Measurements from ENCODE around the gene NR4A1.

NR4A1 gene

DNA sequence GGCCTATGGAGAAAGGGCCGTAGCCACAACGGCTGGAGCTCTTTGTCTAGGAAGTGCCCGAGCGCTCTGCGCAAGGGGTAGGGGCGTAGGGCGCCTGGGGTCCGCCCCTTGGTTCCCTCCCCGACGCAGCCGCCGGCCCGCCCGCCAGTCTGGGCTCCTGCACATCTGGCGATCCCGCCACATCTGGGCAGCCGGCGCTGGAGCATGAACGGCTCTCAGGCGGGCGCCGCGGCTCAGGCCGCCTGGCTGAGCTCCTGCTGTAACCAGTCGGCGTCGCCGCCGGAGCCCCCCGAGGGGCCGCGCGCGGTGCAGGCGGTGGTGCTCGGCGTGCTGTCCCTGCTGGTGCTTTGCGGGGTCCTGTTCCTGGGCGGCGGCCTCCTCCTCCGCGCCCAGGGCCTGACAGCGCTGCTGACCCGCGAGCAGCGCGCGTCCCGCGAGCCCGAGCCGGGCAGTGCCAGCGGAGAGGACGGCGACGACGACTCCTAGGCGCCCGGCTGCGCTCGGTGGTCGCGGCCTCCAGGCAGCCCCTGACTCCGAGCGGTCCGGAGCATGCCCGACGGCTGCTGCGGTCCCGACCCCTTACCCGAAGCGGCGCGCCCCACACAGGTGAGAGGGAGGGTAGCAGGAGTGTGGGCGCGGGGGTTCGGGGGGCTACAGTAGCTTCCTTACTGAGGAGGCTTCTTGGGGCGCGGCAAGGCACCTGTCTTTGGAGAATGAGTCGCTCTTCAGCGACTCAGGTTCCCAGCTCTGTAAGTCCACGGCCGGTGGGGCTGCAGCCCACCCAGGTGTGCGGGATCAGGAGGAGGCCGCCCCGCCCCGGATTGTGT is 28.5 kb downstream of the NR4A1 start, which contains the start of gene SMIM41:
Gene SMIM41, plus strand, starts transcription at position 129 of the 827 bp plus-strand sequence. Its CDS starts 76 bp downstream, at position 205.
- no peak for DNase-seq (ENCODE audit: low read depth)

DNA sequence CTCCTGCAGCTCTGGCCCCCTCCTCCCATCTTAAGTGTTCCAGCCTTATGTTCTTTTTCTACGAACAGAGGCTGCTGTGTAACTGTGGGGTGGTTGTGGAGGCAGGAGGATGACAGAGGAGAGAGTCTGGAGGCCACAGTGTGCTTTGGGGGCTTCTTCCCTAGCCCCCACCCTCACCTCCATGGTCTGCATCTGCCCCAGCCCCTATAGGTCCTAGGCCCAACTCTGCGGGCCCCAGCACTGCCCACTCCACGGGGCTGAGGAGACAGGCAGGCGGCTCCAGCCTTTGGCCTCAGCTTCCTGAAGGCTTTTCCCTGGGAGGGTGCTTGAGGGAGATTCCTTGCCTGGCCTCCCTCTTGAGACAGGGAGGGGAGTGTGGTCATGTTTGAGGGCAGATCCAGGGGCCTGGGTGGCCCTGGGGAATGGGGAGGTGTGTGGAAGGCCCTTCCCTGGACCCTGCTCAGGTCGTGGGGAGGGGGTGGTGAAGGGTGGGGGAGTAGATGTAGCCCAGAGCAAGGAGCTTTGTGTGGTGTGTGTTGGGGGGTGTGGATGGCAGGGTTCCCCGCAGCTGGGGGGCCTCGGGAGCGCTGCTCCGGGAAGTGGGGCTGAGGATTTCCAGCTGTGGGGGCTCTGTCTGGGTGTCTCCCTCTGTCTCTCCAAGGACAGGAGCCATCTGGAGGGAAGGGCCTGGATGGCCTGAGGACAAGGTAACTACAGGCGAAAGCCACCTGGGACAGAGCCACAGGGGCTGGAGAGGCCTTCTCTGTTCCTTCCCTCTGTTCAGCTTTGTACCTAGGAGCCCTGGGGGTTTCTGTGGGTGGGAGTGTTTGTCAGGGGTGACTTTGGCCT is 29.4 kb downstream of the NR4A1 start:
- DNase-seq (ENCODE audit: low read depth) = no peak

DNA sequence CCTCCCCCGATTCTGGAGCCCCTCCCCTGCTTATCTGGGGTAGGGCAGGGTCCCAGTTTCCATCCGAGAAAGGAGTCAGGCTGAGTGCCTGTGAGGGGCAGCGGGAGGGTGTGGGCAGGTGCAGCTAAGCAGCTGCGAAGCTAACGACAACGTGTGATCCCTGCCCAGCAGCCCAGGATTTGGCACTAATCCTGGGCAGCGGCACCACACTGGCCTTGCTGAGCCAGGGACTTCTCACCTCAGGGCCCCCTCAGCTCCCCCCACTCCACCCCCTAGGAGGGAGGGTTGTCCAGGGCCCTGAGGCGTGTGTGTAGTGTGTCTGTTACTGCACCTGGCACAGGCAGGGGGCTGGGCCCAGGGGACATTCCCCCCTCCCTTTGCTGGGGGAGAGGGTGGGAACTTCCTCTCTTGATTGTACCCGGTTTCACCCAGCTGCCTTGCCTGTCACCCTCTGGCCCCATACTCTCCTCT is 30.1 kb downstream of the NR4A1 start:
- no peak for DNase-seq (ENCODE audit: low read depth)

DNA sequence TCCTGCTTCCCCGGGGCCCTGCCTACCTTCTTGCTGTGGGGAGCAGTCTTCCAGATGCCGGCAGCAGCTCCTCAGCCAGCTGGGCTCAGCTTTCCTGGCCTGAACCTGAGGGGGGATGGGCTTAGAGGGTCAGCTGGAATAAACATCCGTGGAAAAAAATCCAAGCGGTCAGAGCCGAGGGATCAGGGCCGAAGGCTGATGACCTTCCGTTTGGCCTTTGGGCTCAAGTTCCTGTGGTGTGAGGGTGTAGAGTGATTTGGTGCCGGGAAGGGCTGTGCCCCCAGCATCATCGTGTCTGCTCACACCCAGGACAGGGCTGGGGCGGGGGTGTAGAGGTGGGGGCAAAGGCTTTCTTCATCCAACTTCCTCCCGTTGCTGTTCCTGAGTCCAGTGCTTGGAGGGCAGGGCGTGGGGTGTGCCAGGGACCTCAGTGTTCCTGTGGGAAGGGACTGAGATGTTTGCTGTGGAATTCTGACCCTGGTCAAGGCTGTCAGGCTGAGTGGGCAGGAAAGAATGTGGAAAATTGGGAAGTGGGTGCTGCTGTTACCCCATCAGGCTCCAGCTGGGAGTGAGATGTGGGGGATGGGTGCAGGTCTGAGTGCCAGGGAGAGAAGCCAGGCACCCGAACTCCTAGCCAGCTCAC is 30.9 kb downstream of the NR4A1 start:
- no peak for DNase-seq (ENCODE audit: low read depth)

DNA sequence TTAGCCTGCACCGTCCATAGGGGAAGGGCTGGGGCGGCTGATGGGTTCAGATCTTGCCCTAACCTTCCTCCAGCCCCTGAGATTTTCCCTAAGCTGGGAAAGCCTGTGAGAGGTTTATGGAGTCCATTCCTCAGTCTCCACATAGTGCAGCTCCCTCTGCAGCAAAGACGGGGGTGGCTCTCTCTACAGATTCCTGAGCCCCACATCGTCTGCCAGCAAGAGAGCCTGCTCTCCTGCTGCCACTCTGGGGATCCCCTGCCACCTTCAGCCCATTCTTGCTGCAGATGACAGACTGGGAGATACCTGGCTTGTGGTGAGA is 31.4 kb downstream of the NR4A1 start:
- no peak for DNase-seq (ENCODE audit: low read depth)

DNA sequence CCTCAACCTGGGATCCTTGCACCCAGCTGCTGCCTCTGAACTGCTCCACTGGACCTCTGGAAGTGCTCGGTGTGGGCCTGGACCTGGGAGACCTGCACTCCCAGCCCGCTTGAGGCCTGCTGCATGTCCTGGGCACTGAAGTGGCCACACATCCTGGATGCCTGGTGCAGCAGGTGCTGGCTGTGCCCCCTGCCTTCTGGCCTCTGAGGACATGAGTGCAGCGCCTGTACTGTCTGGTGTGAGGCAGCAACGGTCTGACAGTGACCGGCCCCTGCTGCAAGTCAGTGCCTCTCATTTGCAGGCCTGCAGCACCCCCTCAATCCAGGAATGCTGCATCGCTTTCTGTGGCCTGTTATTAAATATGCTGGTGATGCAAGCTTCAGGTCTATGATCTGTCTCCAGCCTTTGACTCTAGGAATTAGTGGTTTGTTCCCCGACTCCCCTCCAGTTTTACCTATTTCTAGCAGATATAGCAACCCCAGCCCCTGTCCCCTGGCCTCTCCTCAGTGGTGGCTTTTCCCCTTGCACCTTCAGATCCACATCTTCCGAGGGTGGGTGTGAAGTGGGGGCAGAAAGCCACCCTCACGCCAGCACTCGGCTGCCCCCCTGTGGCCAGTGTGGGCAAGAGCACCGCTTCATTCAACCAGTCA is 31.9 kb downstream of the NR4A1 start:
- DNase-seq (ENCODE audit: low read depth) = peak; percentile 51

DNA sequence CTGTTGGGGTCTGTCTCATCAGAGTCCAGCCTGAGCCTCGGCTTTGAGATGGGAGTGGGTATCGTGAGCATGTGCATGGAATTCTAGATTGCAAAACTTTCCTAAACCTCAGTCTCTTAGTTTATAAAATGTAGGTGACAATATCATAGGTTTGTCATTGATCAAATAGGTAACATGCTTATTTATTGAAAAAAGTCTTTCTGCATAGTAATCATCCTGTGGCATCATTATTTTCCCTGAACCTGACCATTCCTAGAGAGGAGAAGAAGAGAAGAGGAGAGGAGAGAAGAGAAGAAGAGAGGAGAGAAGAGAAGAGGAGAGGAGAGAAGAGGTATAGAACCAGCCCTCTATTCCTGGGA is 32.4 kb downstream of the NR4A1 start:
- no peak for DNase-seq (ENCODE audit: low read depth)

DNA sequence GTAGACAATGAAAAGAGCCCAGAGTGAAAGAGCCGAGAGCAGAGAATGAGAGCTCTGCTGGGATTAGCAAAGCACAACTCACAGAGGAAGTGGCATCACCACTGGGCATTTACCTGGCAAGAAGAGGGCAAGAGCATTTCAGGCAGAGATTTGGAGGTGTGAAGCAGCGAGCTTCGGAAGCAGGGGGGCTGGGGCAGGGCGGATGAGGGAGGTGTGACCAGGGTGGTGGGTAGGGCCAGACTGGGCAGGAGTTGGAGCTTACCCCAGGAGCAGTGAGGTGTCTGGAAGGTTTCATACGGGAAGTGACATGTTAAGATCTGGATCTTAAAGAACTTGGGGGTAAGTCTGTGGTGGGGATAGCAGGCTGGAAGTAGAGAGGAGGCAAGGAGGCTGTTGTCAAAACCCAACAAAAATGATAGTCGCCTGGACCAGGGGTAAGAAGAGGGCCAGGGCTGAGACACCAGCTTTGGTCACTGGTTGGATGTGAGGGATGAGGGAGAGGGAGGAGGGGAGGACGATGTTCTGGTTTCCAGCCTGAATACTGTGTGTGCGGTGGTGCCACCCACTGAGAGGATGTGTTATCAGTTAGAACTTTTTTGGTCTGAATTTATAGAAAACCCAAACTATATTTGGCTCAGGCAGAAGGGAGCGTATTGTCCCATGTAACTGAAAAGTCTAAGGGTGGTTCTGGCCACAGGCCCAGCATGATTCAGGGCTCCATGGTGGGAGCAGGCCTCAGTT is 33.4 kb downstream of the NR4A1 start:
- DNase-seq (ENCODE audit: low read depth) = no peak

DNA sequence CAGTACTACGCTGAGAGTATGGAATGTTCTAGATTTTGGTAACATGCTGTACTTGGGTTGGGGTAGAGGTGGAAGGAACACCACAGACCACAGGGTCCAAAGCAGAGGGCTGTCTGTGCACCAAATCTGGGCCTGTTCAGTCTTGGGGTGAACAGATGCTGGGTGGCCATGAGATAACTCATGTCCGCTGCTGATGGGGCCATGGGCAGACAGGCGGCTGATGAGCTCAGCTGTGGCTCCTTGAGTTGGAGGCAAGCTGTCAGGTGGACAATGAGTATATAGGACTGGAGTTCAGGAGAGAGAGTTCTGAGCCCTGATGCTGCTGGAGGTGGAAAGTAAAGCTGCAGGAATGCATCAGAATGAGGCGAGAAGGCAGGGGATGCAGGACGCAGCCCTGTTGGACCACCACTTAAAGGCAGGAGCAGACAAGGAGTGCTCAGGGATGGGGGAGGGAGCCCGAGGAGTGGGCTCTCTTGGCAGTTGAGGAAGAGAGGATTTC is 34.5 kb downstream of the NR4A1 start:
- no peak for DNase-seq (ENCODE audit: low read depth)

DNA sequence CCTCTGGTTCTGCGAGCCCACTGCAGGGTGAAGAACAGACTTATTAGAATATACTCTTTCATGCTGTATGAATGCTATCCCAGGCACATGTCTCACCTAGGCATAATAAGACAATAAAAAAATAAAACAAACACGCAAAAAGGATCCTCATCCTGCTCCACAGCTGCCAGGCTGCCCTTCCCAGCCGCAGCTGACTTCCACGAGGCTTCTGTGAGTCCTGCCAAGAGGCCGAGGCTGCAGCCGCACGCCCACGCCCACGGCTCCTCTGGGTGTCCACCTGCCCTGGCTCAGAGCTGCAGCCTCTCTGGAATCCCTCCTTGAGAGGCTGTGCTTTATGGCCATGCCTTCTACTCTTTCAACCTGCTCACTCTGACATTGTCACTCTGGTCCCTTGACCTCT is 35.1 kb downstream of the NR4A1 start:
- DNase-seq (ENCODE audit: low read depth) = no peak

DNA sequence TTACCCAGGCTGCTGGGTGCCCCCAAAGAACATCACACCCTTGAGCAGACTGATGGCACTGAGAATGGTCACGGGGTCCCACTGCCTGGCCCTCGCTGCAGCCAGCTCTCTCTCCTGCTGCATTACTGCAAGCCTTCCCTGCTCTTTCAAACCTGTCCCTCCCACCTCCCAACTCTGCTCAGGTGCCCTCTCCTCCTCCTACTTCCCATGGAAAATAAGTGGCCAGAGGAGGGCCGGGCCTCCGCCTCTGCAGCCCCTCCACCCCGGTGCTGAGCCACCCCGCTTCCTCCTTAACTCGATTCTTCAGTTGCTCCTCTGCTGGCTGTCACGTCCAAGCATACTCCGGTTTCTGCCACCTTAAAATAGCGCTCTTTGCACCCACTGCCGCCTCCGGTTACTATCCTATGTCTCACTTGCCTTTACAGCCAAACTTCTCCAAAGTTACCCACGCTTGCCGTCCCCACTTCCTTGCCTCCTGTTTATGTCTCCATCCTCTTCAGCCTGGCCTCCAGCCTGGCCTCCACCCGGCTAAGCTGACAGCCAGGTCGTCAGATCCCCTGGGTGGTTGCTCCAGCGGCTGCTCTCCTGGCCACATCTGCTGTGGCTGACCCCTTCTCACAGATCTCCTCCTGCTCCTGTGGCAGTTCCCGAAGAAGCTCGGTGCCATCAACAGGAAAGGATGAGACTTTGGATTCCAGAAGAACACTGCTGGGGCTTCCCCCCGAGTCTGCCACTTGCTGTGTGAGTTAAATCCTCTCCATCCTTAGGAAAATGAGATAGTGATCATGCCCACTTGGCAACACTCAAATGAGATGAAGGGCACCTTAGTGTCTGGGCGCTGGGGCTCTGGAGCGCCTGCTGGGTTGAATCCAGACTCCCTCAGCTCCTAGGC is 35.9 kb downstream of the NR4A1 start:
- no peak for DNase-seq (ENCODE audit: low read depth)

DNA sequence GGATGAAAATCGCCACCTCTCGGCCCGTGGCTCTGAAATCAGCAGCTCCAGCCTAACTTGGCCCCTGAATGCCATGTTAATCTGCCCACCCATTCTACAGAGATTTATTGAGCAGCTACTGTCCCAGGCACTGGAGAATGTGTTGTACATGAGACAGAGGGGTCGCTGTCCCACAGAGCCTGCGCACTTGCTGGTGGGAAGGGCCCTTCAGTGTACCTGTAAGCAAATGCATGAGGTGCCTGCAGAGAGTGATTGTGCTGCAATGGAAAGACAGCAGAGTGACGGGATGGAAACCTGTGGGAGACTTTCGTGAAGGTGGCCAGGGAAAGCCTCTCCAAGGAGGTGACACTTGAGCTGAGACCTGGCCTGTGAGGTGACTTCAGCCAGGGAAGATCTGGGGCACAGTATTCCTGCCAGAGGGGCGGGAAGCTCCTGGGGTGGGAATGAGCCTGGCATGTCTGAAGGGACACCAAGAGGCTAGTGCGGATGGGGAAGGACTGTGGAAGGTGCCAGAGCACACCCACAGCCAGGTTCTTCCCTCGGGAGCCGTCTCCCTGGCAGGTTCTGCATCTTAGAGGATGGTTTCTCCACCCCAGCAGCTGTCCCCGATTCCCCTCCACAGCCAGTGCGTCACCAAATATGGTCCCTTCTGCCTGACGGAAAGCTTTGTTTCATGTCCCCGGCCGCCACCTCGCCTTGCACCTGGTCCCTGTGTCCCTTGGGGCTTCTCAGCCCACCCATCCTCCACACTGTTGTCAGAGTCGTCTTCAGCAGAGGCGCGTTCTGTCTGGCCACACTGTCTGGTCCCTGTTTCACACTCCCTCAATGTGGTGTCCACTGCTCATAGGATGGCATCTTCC is 36.9 kb downstream of the NR4A1 start:
- no peak for DNase-seq (ENCODE audit: low read depth)

DNA sequence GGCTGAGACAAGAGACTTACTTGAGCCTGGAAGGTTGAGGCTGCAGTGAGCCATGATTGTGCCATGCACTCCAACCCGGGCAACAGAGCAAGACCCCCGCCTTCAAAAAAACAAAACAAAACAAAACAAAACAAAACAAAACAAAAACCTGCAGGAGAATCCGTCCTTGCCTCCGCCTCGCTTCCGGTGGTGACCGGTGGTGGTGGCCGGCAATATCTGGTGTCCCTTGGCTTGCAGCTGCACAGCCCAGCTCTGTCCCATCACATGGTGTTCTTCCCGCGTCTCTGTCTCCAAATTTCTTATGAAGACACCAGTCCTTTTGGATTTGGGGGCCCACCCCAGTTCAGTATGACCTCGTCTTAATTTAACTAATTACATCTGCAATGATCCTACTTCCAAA is 38.2 kb downstream of the NR4A1 start:
- DNase-seq (ENCODE audit: low read depth) = no peak

DNA sequence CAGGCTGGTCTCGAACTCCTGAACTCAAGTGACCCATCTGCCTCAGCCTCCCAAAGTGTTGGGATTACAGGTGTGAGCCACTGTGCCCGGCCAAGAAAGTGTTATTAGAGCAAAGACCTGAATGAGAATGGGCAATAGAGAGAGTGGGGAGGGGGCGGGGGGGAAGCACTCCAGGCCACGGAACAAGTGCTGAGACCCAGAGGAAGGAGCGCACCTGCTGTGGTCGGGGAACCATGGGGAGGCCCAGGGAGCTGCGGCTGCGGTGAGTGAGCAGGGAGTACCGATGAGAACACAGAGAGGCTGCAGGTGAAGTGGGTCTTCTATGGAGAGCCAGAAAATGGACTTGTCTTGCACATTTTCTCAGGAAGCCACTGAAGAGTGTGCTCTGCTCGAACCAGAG is 39.0 kb downstream of the NR4A1 start:
- DNase-seq (ENCODE audit: low read depth) = no peak

DNA sequence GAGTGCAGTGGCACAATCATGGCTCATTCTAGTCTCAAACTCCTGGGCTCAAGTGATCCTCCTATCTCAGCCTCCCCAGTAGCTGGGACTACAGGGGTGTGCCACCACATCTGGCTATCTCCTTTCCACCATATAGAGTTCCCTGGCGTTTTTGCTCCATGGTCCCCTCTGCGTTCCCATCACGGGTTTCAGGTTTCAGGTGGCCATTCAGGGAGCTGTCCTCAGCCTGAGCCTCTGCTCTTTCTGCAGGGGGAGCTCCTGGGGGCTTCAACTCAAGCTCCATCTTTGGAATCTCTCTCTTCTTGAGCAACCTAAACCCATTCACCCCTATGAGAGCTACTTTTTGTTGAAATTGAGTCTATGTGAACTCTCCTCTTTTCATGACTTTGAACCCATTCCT is 39.8 kb downstream of the NR4A1 start:
- no peak for DNase-seq (ENCODE audit: low read depth)

DNA sequence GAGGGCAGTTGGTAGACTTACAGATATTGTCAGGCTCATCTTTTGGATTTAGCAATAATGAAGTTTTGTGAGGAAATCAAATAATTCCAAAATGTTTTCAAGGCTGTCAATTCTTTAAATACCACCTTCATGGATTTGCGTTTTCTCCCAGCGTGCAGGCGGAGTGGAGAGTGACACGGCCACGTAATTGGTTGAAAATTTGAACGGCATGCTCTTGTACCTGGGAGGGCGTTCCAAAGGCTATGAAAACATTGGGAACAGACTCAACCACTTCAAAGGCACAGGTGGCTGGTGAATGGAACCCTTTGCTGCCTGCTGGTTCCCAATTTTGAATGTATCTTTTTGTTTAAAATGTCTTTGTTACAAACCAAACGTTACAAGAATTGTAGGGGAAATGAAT is 40.6 kb downstream of the NR4A1 start:
- no peak for DNase-seq (ENCODE audit: low read depth)

DNA sequence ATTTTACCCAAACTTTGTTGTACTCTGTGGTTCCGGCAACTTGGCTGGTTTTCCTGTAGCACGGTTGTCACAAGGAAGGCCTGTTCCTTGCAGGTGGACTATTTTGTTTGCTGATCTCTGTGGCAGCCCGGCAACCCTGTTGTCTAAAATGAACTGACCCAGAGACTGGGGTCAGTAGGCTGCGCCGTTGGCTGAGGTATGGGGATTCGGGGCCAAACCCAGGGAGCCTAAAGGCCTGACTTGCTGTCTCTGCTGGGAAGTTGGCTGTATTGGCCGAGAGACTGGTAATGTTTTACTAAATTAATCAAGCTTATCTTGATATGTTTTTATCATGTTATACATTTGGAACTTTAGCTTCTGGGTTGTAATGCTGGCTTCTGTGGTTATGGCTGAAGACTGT is 42.1 kb downstream of the NR4A1 start:
- no peak for DNase-seq (ENCODE audit: low read depth)

DNA sequence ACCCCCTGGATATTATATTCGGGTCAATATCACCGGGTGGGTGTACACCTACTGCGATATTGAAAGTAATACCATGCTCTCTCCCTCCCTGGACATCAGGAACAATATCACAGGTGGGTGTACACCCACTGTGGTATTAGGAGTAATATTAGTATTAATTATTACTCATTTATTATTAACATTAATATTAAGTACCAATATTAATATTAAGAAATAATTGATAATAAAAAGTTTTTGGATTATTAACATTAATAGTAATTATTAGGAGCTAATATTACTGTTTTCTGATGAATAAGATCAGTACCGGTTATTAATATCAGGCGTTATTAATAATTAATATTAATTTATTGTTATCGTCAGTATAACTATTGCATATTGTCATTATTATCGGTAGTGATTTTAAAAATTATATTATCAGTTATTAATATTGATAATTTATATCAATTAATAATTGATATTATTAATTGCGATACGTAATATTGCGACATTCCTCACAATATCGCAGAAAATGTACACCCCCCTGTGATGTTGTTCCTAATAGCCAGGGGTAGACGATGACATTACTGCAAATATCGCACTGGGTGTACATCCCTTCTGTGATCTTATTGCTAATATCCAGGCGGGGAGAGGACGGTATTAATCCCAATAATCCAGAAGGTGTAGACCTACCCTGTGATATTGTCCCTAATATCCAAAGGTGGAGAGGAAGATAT is 45.2 kb downstream of the NR4A1 start:
- no peak for DNase-seq (ENCODE audit: low read depth)

Data from stimulated activated CD8-positive, alpha-beta memory T cell treated with anti-CD3 and anti-CD28 coated beads, Interleukin-12 subunit alpha, Interleukin-12 subunit beta, amount 100 ng/mL, for 1 hour (primary cell).